ENCODE data around the gene CLK2.

DNA sequence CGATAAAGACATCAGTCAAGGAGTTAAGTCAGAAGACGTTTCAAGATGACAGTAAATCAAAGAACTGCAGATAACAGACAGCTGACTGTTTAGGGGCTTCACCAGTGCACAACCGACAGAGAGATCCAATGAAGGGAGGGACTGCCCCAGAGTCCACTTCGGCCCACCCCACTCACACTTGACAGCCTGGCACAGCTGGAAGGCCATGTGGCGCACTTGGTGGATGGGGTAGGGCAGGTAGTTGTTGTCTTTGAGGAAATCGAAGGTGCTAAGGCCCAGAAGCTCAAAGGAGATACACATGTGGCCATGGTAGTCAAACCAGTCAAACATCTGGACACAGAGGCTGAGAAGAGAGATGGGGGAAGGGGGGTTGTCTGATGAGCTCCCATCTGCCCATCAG lies 6.8 kb downstream of the CLK2 start:
- no peak for TF ChIP-seq TAF1 (IDR thresholded peaks at IDR 0.05; ENCODE audit: low read depth, low read length)
- no peak for TF ChIP-seq SP2 (IDR thresholded peaks at IDR 0.05; ENCODE audit: low read length)
- no peak for TF ChIP-seq CTBP2 (IDR thresholded peaks at IDR 0.05; ENCODE audit: borderline replicate concordance, insufficient read depth, insufficient read length, low read length)
- TF ChIP-seq, protein P1, sequence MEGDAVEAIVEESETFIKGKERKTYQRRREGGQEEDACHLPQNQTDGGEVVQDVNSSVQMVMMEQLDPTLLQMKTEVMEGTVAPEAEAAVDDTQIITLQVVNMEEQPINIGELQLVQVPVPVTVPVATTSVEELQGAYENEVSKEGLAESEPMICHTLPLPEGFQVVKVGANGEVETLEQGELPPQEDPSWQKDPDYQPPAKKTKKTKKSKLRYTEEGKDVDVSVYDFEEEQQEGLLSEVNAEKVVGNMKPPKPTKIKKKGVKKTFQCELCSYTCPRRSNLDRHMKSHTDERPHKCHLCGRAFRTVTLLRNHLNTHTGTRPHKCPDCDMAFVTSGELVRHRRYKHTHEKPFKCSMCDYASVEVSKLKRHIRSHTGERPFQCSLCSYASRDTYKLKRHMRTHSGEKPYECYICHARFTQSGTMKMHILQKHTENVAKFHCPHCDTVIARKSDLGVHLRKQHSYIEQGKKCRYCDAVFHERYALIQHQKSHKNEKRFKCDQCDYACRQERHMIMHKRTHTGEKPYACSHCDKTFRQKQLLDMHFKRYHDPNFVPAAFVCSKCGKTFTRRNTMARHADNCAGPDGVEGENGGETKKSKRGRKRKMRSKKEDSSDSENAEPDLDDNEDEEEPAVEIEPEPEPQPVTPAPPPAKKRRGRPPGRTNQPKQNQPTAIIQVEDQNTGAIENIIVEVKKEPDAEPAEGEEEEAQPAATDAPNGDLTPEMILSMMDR (IDR thresholded peaks at IDR 0.05; ENCODE audit: control extremely low read depth in 1 of 3, insufficient read depth in 1 of 3, low read depth in 1 of 3, low read length in 3 of 3), result no peak
- TF ChIP-seq RAD21 (IDR thresholded peaks at IDR 0.05 in 1 of 2, conservative IDR thresholded peaks at IDR 0.05 in 1 of 2; ENCODE audit: low read depth in 2 of 2, low read length in 2 of 2), result no peak
- TF ChIP-seq POU5F1 (IDR thresholded peaks at IDR 0.05; ENCODE audit: low read depth, low read length), result no peak
- no peak for TF ChIP-seq POLR2AphosphoS5 (IDR thresholded peaks at IDR 0.05; ENCODE audit: low read depth, low read length)
- TF ChIP-seq HDAC2 (IDR thresholded peaks at IDR 0.05; ENCODE audit: borderline replicate concordance in 1 of 2, low read depth in 2 of 2, low read length in 2 of 2), result no peak

All from H1 (cell line).